ENCODE results near the gene NOG.

Gene NOG

DNA sequence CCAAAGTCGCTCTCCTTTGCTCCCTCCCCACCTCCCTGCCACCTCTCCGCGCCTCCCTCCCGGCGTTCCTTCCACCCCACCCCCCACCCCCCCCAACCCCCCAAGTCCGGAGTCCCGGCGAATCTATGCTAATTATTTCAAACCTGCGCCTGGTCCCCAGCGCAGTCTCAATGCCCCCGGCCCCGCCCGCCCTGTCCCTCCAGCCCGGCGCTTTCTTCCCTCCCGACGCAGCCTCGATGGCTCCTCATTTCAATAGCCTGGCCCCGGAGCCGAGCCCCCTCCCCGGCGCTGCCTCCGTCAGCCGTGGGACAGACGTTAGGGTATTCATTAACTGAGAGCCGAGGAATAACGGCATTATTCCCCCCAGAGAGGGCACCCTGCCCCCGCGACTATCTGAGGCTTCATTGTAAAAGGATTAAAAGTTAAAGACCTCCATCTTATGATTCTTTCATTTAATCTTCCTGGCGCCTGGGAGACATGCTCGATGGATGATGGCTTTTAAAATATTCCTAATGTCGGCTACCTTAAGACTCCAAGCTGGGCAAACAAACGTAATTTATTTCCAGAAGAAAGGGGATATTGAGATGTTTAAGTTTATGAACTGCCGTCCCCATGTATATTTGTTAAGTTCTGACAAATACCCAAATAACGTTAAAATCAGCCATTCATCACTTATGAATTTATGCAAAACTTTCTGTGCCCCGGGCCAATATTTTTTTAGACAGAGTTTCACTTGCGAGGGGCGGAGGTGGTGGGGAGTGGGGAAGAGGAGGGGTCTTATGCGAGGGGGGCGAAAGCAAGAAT, 3.4 kb downstream of the NOG start:
- DNase-seq (ENCODE audit: extremely low read depth in 1 of 2, low read depth in 1 of 2), result no peak

DNA sequence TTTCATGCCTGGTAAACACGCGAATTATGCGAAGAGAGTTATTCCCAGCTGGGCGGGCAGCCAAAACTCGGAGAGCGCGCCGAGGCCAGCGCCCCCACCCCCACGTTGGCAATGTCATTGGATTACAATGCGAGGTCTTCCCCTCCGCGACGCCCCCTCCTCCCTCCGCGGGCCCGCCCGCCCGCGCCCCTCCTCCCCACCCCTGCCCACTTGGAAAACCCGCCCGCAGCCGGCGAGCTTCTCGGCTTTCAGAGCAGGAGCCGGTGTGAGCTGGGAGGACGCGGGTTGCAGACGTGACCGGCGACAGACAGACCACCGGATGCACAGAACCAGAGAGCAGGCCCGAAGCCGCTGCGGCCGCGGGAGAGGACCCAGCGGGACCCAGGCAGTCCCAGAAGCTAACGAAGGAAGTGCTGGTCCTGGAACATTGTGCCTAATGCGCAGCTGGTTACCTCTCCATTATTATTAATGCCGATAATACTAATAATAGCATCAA, 4.0 kb downstream of the NOG start:
- DNase-seq (ENCODE audit: extremely low read depth in 1 of 2, low read depth in 1 of 2), result no peak

DNA sequence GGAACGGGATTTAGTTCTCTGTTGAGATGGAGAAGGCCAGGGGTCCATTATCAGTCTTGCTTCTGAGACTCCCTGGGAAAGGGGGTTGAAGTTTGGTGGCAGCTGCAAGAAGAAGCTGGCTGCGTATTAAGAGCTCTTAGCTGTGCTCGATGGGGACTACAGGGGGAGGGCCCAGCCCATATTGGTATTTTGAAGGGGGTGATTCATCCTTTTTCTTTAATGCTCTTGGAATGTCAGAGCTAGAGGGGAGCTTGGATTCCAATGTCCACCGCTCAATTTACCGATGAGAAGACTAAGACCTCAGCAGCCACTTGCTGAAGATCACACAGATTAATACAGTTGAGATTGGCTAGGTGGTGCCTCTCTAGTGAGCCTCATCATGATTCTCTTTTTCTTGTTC, 5.0 kb downstream of the NOG start:
- DNase-seq (ENCODE audit: extremely low read depth in 1 of 2, low read depth in 1 of 2), result no peak

DNA sequence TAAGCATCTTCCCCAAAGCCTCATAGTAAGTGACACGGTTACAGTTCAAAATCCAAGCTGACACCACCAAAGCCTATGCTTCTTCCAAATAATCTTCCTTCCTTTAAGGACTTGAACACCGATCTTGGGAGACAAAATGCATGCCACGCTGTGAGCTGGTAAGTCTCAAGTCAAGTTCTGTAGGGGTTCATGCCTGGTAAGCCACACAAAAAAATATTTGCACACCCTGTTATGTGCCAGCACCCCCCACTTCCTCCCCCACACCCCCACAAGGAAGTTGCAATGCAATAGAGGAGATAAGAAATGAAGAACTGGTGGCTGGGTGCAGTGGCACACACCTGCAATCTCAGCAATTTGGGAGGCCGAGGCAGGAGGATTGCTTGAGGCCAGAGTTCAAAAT, 5.6 kb downstream of the NOG start:
- no peak for DNase-seq (ENCODE audit: extremely low read depth in 1 of 2, low read depth in 1 of 2)

DNA sequence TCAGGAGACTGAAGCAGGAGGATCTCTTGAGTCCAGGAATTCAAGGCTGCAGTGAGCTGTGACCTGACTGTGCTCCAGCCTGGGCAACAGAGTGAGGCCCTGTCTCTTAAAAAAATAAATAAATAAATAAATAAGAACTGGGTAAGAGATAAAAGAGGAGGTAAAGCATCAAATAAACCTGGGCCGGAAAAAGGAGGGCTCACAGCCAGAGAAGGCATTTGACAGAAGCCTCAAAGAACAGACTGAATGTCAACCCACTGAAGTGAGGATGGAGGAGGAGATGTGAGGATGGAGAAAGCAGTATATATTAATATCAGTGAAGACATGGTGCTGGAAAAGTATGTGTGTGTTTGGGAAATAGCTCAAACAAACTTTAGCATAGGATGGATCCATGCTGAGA, 6.1 kb downstream of the NOG start:
- no peak for DNase-seq (ENCODE audit: extremely low read depth in 1 of 2, low read depth in 1 of 2)

DNA sequence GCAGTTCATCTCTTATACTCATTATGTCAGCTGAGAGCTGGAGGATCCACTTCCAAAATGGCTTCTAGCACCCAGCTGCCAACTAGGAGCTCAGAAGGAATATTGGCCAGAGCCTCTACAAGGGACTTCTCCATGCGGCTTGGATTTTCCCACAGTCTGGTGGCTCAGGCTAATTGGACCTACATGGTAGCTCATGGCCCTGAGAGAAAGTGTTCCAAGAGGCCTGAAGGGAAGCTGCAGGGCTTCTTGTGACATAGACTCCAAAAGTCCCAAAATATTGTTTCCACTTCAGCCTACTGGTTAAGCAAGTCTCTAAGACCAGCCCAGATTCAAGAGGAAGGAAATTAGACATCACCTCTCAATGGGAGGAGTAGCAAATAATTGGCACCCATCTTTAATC, 6.8 kb downstream of the NOG start:
- DNase-seq (ENCODE audit: extremely low read depth in 1 of 2, low read depth in 1 of 2), result no peak

DNA sequence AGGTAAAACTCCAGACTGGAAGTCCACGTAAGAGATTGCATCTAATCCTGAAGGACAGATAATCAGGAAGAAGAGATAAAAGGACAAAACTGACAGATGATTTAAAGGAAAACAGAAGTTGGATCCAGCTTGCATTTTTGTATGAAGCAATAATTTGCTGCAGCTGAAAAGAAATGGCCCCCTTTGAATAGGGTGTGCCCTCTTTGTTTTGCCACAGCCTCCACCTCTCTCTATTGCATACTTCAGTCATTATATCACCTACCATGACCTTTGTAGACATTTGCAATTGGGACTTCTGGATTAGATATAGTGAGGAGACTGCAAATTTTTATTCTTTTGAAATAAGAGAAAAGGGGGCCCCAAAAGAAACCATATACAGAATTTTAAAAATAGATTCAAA, 8.1 kb downstream of the NOG start:
- no peak for DNase-seq (ENCODE audit: extremely low read depth in 1 of 2, low read depth in 1 of 2)

DNA sequence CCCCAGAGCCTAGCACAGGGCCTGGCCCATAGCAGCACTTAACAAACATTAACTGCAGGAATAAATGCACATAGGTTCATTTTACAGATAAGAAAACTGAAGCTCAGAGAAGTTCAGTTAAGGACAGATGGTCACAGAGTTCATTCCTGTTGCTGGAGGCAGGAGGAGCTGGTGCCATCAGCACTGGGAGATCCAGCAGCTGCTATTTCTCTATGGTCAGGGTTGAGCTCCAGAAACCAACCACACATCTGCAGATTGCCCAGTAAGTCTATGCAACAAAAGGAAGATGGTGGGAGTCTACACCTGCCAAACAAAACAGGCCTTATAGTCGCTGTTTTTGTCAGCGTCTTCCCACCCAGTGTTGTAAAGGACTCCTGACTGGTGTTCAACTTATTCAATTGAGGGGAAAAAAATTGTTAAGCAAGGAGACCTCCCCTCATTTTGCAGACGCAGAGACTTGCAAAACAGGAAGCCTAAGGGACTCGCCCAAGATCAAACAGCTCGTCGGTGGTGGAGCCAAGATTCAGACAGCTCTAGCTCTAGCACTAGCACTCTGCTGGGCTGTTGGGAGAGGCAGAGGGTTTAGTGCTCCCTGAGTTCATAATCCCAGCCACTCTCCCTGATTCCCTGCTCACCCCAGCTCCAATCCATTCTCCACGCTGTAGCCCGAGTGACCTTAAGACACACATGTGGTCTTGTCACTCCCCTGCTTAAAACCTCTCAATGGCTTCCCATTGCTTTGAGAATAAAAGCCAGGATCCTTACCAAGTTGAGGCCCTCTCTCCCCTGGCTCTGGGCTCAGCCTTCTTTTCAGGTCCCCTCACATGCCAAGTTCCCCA, 9.0 kb downstream of the NOG start:
- DNase-seq (ENCODE audit: extremely low read depth in 1 of 2, low read depth in 1 of 2), result no peak

DNA sequence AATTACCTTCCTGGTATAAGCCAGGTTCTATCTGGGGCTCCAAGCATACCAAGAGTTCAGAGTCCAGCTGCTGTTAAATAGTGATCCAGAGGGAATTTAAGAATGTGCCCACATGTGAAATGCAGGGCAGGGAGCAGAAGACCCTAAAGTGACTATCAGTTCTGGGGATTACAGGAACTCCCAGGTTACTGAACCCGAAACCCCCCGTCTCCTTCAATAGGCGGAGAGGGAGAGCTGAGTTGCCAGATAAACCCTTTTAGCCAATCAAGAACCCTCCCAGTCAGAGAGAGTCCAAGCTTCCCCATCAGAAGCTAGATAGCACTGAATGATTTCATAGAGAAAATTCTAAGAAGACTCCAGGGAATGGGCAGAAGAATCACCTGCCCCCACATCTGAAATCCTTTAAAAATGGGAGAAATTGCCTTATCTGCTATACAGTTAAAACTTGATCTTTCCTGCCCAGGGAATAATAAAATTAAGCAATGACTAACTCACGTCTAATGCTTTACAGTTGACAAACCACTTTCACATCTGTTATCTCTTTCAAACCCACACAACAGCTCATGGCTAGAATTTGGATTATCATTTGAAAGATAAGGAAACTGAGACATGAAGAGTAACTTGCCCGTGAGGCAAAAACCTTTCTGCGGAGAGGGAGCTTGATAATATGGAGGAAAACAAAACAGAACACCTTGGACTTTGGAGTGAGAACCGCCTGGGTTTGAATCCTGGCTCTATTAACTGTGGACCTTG, 10.2 kb downstream of the NOG start:
- DNase-seq (ENCODE audit: extremely low read depth in 1 of 2, low read depth in 1 of 2), result no peak

DNA sequence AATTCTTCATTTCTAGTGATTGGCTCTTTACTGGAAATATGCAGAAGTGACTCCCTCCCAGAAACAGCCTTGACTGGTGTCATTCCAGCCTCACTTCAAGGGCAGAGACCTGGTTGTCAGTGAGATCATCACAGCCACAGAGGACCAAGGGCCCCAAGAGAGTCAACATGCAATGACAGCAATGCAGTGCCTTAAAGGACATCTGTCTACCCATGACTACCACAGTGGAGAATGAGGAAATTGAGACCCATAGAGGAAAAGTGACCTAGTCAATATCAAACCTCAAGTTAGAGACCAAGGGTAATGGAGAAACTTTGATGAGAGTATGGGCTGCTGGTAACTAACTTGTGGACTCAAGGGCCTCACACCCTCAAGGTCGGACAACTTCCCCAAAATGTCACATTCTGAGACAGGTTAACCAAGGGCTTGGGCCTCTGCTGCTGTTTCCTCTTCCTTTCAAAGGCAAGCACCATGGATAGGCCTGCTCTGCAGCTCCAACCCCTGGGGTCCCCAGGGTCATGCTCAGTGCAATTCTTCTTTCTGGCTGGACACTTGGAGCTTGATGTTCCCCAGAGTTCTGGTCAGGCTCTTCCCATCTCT, 11.3 kb downstream of the NOG start:
- DNase-seq (ENCODE audit: extremely low read depth in 1 of 2, low read depth in 1 of 2), result no peak

DNA sequence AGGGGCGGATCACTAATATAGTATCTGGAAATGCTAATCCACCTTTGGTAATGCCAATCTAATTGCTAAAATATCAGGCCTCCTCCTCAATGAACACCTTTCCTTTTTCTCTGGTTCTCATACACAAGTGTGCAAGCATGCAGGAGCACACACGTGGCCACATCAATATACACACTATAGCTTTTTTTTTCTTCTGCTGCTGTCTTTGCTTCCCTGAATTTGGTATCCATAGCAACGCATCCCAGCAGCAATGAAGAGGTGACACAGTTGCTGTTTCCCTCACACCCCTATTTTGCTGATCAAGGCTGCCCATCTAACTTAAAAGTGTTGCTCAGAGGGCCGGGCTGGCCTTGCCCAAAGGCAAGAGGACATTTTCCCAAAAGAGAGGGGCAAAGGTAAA, 15.4 kb downstream of the NOG start:
- DNase-seq (ENCODE audit: extremely low read depth in 1 of 2, low read depth in 1 of 2), result no peak

DNA sequence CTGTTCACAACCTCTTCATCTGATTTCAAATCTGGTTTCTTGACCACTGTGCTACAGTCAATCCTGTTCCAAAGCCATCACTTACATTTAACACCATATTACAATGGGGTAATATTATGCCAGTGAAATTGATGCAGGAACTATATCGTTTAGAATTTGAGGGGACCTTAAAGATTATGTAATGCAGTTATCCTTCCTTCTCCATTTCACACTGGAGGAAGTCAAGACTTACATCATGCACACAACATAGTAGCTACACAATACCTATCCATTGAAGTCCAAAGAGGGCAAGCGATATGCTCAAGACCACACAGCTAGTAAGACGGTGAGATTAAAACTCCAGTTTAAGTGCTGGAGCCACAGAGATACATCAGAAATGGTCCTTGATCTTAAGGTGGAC, 16.8 kb downstream of the NOG start:
- no peak for DNase-seq (ENCODE audit: extremely low read depth in 1 of 2, low read depth in 1 of 2)

DNA sequence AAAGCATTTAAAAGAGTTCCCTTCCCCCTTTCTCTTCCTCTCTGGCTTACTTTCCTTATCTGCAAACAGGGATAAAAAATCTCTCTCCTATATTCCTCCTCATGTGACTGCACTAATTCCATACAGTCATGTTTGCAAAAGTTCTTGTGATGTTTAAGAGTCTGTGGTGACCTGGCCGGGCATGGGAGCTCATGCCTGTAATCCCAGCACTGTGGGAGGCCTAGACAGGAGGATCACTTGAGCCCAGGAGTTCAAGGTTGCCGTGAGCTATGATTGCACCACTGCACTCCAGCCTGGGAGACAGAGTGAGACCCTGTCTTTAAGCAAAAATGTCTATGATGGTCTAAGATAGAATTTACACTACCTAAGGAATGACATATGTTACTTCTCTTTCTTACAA, 19.6 kb downstream of the NOG start:
- no peak for DNase-seq (ENCODE audit: extremely low read depth in 1 of 2, low read depth in 1 of 2)

DNA sequence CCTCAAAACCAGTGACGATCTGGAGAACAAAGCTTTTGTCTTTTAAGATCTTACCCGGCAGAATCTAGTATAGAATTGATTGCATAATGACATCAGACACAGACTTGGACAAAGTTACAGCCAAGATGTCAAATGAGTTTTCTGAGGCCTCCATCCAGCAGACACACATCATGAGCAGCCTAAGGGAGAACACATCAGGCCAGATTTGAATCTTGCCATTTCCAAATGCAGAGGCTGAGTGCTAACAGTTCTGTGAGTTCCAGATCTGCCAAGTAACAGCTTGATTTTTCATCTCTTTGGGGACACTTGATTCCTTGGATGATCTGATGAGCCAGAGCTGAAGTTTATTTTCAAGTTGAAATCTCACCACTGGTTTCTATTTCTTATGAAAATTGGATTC, 21.0 kb downstream of the NOG start:
- DNase-seq (ENCODE audit: extremely low read depth in 1 of 2, low read depth in 1 of 2), result no peak

DNA sequence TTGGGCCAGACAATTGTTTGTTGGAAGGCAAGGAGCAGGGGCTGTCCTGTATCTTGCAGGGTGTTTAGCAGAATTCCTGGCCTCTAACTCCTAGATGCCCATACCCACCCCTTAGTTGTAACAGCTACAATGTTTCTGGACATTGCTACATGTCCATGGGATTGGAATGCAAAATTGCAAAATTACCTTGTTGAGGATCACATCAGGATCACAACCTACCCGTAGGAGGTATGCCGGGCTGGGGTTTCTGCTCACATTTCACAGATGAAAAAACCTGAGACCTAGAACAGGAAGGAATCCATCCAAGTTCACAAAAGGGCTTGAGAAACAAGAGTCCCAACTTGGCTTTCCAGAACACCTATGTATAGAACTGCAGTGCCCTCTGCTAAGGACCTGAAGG, 22.7 kb downstream of the NOG start:
- DNase-seq (ENCODE audit: extremely low read depth in 1 of 2, low read depth in 1 of 2), result no peak

DNA sequence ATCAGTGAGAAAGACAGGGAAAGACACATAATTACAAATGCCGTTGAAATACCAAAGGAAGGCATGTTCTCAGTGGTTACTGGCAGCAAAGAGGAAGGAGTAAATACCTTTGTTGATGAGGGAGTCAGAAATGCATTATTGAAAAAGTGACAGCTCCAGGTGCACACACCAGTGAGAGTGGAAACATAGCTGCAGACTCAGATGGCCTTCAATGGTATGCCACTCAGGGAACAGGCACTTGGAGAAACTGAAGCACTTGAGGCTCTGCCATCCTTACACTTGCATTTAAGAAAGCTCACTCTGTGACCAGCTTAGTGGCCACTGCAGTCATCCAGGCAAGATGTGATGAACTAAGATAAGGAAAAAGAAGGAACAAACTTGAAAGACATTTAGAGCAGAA, 29.9 kb downstream of the NOG start:
- no peak for DNase-seq (ENCODE audit: extremely low read depth in 1 of 2, low read depth in 1 of 2)

DNA sequence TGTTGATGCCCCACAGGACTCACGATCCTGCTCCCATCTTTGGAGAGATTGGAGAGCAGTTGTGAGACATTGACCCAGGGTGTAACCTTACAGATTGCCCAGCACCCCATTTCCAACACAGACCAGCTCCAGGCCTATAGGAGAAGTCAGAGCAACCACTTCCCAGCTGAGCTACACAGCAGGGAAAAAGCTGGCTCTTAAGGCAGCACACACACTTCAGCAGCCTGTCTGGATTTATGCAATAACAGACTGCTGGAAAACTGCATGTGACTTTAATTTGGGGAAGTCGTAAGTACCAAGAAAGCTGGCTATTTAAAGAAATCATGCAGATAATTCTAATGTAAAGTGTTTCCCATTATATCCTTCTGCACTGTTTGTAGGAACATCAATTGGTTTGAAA, 30.8 kb downstream of the NOG start:
- DNase-seq (ENCODE audit: extremely low read depth in 1 of 2, low read depth in 1 of 2), result no peak

DNA sequence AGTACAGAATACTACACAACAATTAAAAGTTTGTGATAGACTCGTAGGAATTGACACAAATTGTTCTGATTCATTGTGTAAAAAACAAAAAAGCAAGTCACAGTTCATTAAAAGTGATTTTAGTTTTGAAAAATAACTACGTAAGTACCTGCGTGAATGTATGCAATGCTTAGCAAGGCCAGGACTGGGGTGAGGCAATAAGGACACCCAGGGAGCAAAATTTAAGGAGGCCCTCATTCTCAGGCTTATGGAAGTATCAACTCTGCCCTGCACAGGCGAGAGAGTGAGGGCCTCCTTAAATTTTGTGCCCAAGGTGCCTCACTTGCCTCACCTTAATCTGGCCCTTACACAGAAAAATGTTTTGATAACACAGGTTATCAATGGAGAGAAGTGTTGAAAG, 31.4 kb downstream of the NOG start:
- no peak for DNase-seq (ENCODE audit: extremely low read depth in 1 of 2, low read depth in 1 of 2)

DNA sequence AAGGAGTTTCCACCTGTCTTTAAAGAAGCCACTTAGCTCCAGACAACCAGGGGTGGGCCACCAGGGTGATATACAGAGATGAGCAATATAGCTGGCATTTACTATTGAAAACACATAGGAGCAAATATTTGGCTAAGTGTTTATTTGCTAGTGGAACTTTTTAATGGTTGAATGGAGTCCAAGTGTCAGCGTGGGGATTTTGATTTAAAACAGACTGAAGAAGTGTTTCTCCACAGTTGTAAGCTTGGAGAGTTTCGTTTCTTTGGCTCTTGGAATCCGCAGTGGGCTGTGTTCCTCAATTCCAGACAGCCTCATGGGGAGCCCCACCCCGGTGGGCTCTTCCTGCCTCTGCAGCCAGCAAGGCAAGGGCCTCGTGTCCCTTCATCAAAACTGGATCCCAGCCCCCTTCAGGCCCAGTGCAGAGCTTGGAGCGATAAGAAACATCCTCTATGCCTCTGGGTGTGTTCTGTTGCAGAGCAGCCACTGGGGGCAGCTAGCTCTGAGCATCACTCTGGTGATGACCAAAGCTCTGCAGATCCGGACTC, 36.1 kb downstream of the NOG start:
- DNase-seq (ENCODE audit: extremely low read depth in 1 of 2, low read depth in 1 of 2), result no peak

DNA sequence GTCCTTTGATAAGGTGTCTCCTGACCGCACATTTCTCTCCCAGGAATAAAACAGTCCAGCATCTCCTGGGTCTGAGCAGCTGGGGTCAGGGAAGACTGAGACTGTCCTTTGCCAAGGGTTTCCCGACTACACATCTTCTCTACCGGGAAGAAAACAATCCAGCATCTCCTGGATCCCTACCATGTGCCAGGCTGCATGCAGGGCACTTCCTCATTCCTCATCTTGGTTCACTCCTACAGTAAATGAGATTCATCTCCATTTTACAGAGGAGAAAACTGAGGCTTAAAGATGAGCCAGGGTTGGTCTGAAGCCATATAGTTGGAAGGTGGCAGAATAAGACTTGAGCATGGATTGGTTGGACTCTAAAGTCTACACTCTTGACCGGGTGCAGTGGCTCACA, 36.7 kb downstream of the NOG start:
- no peak for DNase-seq (ENCODE audit: extremely low read depth in 1 of 2, low read depth in 1 of 2)

DNA sequence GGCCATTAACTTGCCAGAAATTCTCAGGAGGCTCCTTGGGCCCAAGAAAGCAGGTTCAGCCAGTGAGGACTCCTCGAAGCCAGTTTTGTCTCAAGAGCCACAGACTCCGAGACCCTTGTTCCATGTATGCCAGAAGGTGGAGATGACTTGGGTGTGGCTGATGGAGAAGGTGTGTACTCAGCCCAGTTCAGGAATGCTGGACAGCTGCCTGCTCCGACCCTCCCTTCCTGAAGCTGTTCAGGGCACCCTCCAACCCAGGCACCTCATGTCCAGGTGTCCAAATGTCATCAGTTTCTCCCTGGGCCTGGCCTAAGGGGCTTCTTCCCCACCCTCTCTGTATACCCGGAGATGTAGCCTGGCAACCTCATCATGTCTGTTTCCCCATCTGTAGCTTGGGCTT, 40.2 kb downstream of the NOG start:
- no peak for DNase-seq (ENCODE audit: extremely low read depth in 1 of 2, low read depth in 1 of 2)
